OCI-LY3 (cell line): ENCODE results near the gene ITLN1.

Experiments
- CTCF ChIP-seq: fragments of 200-600, 300-600 bp; sonication (generic); IDR thresholded peaks from 2 replicates; pipeline ENCODE4 v1.5.1; 2014; ENCODE audit warnings: antibody characterized with exemption, low read length, low read depth
- EZH2phosphoT487 ChIP-seq: fragments of 200-600 bp; shearing (Covaris generic); IDR thresholded peaks from 2 replicates; pipeline ENCODE4 v1.6.1; 2018; ENCODE audit warnings: antibody characterized with exemption, mixed run types, low read depth

DNA sequence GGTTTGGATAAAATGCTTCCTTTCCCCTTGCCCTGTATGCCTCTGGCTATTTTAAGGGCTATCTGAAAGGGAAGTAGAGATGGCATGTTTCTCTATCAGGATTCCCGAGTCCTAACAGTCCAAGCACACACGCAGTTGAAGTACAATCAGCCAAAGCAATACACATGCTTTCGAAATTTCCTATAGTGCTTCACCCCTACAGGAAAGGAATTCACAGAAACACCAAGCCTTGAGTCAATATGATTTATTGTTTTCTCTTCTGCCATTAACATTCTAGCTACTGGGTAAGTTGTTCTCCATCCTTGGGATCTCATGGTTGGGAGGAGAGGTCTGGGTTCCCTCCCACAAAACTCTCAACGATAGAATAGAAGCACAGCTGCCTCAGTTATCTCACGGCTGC lies 8.7 kb downstream of the ITLN1 start:
- TF ChIP-seq CTCF (no peak), EZH2phosphoT487 (no peak)
